Tibial nerve (tissue), 4 donors: ENCODE measurements around the gene TRIM24.

ENCODE experiments used
- CTCF ChIP-seq, 5 experiments: fragments of 200-600 bp in 3 of 5; fragments of 450-650 bp in 2 of 5; sonication (generic) in 3 of 5; IDR thresholded peaks; one replicate each; pipeline ENCODE4 v1.5.1; 2016 to 2019; ENCODE audit warnings: antibody characterized with exemption in 5 of 5, mild to moderate bottlenecking in 3 of 5, moderate library complexity in 2 of 5
- EP300 ChIP-seq, 2 donors: sonication (generic); formaldehyde crosslinking; IDR thresholded peaks; one replicate each; pipeline ENCODE4 v1.6.1; 2017; ENCODE audit warnings: antibody characterized with exemption in 2 of 2, mild to moderate bottlenecking in 1 of 2
- POLR2A ChIP-seq, 2 donors: fragments of 450-650 bp; IDR thresholded peaks; one replicate each; pipeline ENCODE4 v1.6.1; 2017; ENCODE audit warnings: antibody characterized with exemption in 2 of 2, mild to moderate bottlenecking in 2 of 2, moderate library complexity in 2 of 2

- no peak for TF ChIP-seq CTCF (IDR thresholded peaks at IDR 0.05)
- TF ChIP-seq POLR2A (IDR thresholded peaks at IDR 0.05), result no peak
- no peak for TF ChIP-seq EP300 (IDR thresholded peaks at IDR 0.05)
Measured at GRCh38 chr7:138570715-138571114, 110.7 kb downstream of the TRIM24 start.
